ENCODE results near the gene ATP5MK.

The ATP5MK gene

GRCh38 chr10:103415581-103415980, 19.3 kb upstream of the ATP5MK start:
- H3K36me3 ChIP-seq (ENCODE audit: control insufficient read depth in 5 of 5, insufficient read depth in 5 of 5, low read length in 5 of 5), result peaks cover 23 to 91% (median 85%) of the 10 kb centered on the region in 5 donors
- no peaks in the 10 kb centered on the region for H3K27me3 ChIP-seq (ENCODE audit: control insufficient read depth in 5 of 5, insufficient read depth in 4 of 5, low read length in 5 of 5)
- no peak overlapping the region for H3K4me3 ChIP-seq (ENCODE audit: low read depth in 1 of 5, low read length in 5 of 5)
- no peak overlapping the region for H3K9ac ChIP-seq (ENCODE audit: low read length in 5 of 5)
- H3K4me1 ChIP-seq (ENCODE audit: control insufficient read depth in 5 of 5, insufficient read depth in 5 of 5, low read length in 5 of 5), result no peaks in the 10 kb centered on the region
- H3K27ac ChIP-seq (ENCODE audit: low read depth, low read length), result no peak overlapping the region
- no peaks in the 10 kb centered on the region for H3K9me3 ChIP-seq (ENCODE audit: control insufficient read depth in 5 of 5, low read length in 5 of 5)

DNA sequence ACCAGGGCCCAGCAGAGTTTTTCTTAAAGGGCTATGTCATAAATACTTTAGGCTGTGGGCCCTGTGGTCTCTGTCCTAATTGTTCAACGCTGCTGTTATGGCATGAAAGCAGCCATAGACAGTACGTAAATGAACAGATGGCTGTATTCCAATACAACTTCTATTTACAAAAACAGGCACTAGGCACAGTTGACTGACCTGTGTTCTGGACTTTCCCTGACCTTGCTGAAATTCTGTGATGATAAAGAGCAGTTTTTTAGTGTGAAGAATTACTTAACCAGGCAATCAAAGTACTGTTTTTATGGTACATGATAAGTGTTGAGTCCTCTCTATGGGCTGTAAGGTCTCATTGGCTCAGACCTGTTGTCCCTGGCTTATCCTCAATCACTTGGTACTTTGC, 17.3 kb upstream of the ATP5MK start:
- Histone ChIP-seq H3K9ac (ENCODE audit: low read length in 5 of 5) (no peak overlapping the region), H3K4me1 (ENCODE audit: control insufficient read depth in 5 of 5, insufficient read depth in 5 of 5, low read length in 5 of 5) (no peaks in the 10 kb centered on the region), H3K9me3 (ENCODE audit: control insufficient read depth in 5 of 5, low read length in 5 of 5) (no peaks in the 10 kb centered on the region), H3K36me3 (ENCODE audit: control insufficient read depth in 5 of 5, insufficient read depth in 5 of 5, low read length in 5 of 5) (peaks cover 29 to 87% (median 77%) of the 10 kb centered on the region in 5 donors), H3K4me3 (ENCODE audit: low read depth in 1 of 5, low read length in 5 of 5) (no peak overlapping the region), H3K27me3 (ENCODE audit: control insufficient read depth in 5 of 5, insufficient read depth in 4 of 5, low read length in 5 of 5) (no peaks in the 10 kb centered on the region), H3K27ac (ENCODE audit: low read depth, low read length) (no peak overlapping the region)

- peak overlapping the region; percentile 92 for H3K27ac ChIP-seq (ENCODE audit: low read depth, low read length)
These were observed 1.0 kb upstream of the ATP5MK start for GRCh38 chr10:103397191-103397825.

GRCh38 chr10:103396789-103397087, 463 bp upstream of the ATP5MK start:
- Histone ChIP-seq H3K36me3 (ENCODE audit: control insufficient read depth in 5 of 5, insufficient read depth in 5 of 5, low read length in 5 of 5) (peaks cover 9 to 42% (median 24%) of the 10 kb centered on the region in 5 donors), H3K27me3 (ENCODE audit: control insufficient read depth in 5 of 5, insufficient read depth in 4 of 5, low read length in 5 of 5) (no peaks in the 10 kb centered on the region), H3K27ac (ENCODE audit: low read depth, low read length) (peak overlapping the region; percentile 92), H3K4me1 (ENCODE audit: control insufficient read depth in 5 of 5, insufficient read depth in 5 of 5, low read length in 5 of 5) (peaks cover 5 to 36% (median 34%) of the 10 kb centered on the region in 5 donors), H3K4me3 (ENCODE audit: low read depth in 1 of 5, low read length in 5 of 5) (peak overlapping the region; percentile 86 to 99 (median 94)), H3K9me3 (ENCODE audit: control insufficient read depth in 5 of 5, low read length in 5 of 5) (no peaks in the 10 kb centered on the region), H3K9ac (ENCODE audit: low read length in 5 of 5) (peak overlapping the region; percentile 87 to 97 (median 90))

More at GRCh38 chr10:103397191-103397825, 1.0 kb upstream of the ATP5MK start:
- Histone ChIP-seq H3K4me1 (ENCODE audit: control insufficient read depth in 5 of 5, insufficient read depth in 5 of 5, low read length in 5 of 5) (peaks cover 5 to 36% (median 34%) of the 10 kb centered on the region in 5 donors), H3K36me3 (ENCODE audit: control insufficient read depth in 5 of 5, insufficient read depth in 5 of 5, low read length in 5 of 5) (peaks cover 9 to 42% (median 28%) of the 10 kb centered on the region in 5 donors), H3K4me3 (ENCODE audit: low read depth in 1 of 5, low read length in 5 of 5) (peak overlapping the region; percentile 86 to 99 (median 94)), H3K27me3 (ENCODE audit: control insufficient read depth in 5 of 5, insufficient read depth in 4 of 5, low read length in 5 of 5) (no peaks in the 10 kb centered on the region), H3K9ac (ENCODE audit: low read length in 5 of 5) (peak overlapping the region; percentile 87 to 97 (median 90)), H3K9me3 (ENCODE audit: control insufficient read depth in 5 of 5, low read length in 5 of 5) (no peaks in the 10 kb centered on the region)

GRCh38 chr10:103395754-103396066, 565 bp downstream of the ATP5MK start:
- peak overlapping the region; percentile 92 for H3K27ac ChIP-seq (ENCODE audit: low read depth, low read length)
- H3K4me3 ChIP-seq (ENCODE audit: low read depth in 1 of 5, low read length in 5 of 5), result peak overlapping the region; percentile 86 to 99 (median 96)
- peaks cover 5 to 36% (median 34%) of the 10 kb centered on the region in 5 donors for H3K4me1 ChIP-seq (ENCODE audit: control insufficient read depth in 5 of 5, insufficient read depth in 5 of 5, low read length in 5 of 5)
- H3K36me3 ChIP-seq (ENCODE audit: control insufficient read depth in 5 of 5, insufficient read depth in 5 of 5, low read length in 5 of 5), result peaks cover 15 to 45% (median 27%) of the 10 kb centered on the region in 5 donors
- peak overlapping the region; percentile 88 to 97 (median 94) for H3K9ac ChIP-seq (ENCODE audit: low read length in 5 of 5)
- H3K27me3 ChIP-seq (ENCODE audit: control insufficient read depth in 5 of 5, insufficient read depth in 4 of 5, low read length in 5 of 5), result no peaks in the 10 kb centered on the region
- H3K9me3 ChIP-seq (ENCODE audit: control insufficient read depth in 5 of 5, low read length in 5 of 5), result no peaks in the 10 kb centered on the region

DNA sequence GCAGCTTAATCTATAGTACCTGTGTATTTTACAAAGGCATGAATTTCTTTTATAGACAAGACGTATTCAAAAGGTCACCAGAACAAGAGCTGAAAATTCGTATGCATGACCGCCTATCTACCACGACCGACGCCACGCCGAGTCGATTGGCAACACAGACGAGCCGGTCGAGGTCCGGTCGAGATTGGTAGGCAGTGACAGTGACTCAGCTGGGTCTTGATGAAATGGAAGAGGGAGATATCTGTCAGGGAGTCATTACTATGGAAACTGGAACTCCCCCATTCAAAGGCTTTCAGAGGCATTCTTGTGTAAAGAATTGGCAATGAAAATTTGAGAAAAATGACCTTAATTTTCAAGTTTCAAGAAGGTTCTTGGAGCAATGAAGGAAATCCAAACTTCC, 2.1 kb downstream of the ATP5MK start:
- H3K36me3 ChIP-seq (ENCODE audit: control insufficient read depth in 5 of 5, insufficient read depth in 5 of 5, low read length in 5 of 5), result peaks cover 12 to 44% (median 24%) of the 10 kb centered on the region in 5 donors
- H3K4me1 ChIP-seq (ENCODE audit: control insufficient read depth in 5 of 5, insufficient read depth in 5 of 5, low read length in 5 of 5), result peaks cover 5 to 36% (median 34%) of the 10 kb centered on the region in 5 donors
- no peak overlapping the region for H3K27ac ChIP-seq (ENCODE audit: low read depth, low read length)
- H3K9ac ChIP-seq (ENCODE audit: low read length in 5 of 5), result no peak overlapping the region
- no peaks in the 10 kb centered on the region for H3K9me3 ChIP-seq (ENCODE audit: control insufficient read depth in 5 of 5, low read length in 5 of 5)
- no peaks in the 10 kb centered on the region for H3K27me3 ChIP-seq (ENCODE audit: control insufficient read depth in 5 of 5, insufficient read depth in 4 of 5, low read length in 5 of 5)
- H3K4me3 ChIP-seq (ENCODE audit: low read depth in 1 of 5, low read length in 5 of 5), result no peak overlapping the region

GRCh38 chr10:103382769-103383168, 13.5 kb downstream of the ATP5MK start:
- no peaks in the 10 kb centered on the region for H3K9me3 ChIP-seq (ENCODE audit: control insufficient read depth in 5 of 5, low read length in 5 of 5)
- no peak overlapping the region for H3K27ac ChIP-seq (ENCODE audit: low read depth, low read length)
- H3K27me3 ChIP-seq (ENCODE audit: control insufficient read depth in 5 of 5, insufficient read depth in 4 of 5, low read length in 5 of 5), result no peaks in the 10 kb centered on the region
- peaks cover 24 to 56% (median 28%) of the 10 kb centered on the region in 5 donors for H3K36me3 ChIP-seq (ENCODE audit: control insufficient read depth in 5 of 5, insufficient read depth in 5 of 5, low read length in 5 of 5)
- no peaks in the 10 kb centered on the region for H3K4me1 ChIP-seq (ENCODE audit: control insufficient read depth in 5 of 5, insufficient read depth in 5 of 5, low read length in 5 of 5)
- H3K4me3 ChIP-seq (ENCODE audit: low read depth in 1 of 5, low read length in 5 of 5), result no peak overlapping the region
- no peak overlapping the region for H3K9ac ChIP-seq (ENCODE audit: low read length in 5 of 5)

GRCh38 chr10:103374263-103374662, 22.0 kb downstream of the ATP5MK start:
- no peak overlapping the region for H3K9ac ChIP-seq (ENCODE audit: low read length in 5 of 5)
- peaks cover 14 to 41% (median 28%) of the 10 kb centered on the region in 5 donors for H3K36me3 ChIP-seq (ENCODE audit: control insufficient read depth in 5 of 5, insufficient read depth in 5 of 5, low read length in 5 of 5)
- peaks cover 0 to 3% (median under 1%) of the 10 kb centered on the region in 5 donors for H3K4me1 ChIP-seq (ENCODE audit: control insufficient read depth in 5 of 5, insufficient read depth in 5 of 5, low read length in 5 of 5)
- no peaks in the 10 kb centered on the region for H3K9me3 ChIP-seq (ENCODE audit: control insufficient read depth in 5 of 5, low read length in 5 of 5)
- H3K27ac ChIP-seq (ENCODE audit: low read depth, low read length), result no peak overlapping the region
- H3K4me3 ChIP-seq (ENCODE audit: low read depth in 1 of 5, low read length in 5 of 5), result no peak overlapping the region
- no peaks in the 10 kb centered on the region for H3K27me3 ChIP-seq (ENCODE audit: control insufficient read depth in 5 of 5, insufficient read depth in 4 of 5, low read length in 5 of 5)

DNA sequence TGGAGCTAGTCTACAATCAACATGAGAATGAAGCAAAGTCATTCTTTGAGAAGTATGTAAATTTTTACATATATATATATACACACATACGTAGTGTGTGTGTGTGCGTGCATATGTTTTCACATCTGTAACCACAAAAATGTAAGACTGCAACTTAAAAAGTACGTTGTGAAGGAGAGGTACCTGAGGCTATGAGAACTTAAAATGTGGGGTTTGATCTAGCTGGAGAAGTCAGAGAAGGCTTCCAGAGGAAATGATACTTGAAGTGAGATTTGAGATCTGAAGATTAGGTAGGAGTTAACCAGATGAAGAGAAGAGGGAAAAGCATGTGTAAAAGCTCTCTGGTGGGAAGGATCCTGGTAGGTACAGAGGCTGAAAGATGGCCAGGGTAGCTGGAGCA, 22.7 kb downstream of the ATP5MK start:
- Histone ChIP-seq H3K27ac (ENCODE audit: low read depth, low read length) (no peak overlapping the region), H3K4me3 (ENCODE audit: low read depth in 1 of 5, low read length in 5 of 5) (no peak overlapping the region), H3K36me3 (ENCODE audit: control insufficient read depth in 5 of 5, insufficient read depth in 5 of 5, low read length in 5 of 5) (peaks cover 14 to 37% (median 28%) of the 10 kb centered on the region in 5 donors), H3K27me3 (ENCODE audit: control insufficient read depth in 5 of 5, insufficient read depth in 4 of 5, low read length in 5 of 5) (no peaks in the 10 kb centered on the region), H3K4me1 (ENCODE audit: control insufficient read depth in 5 of 5, insufficient read depth in 5 of 5, low read length in 5 of 5) (peaks cover 0 to 10% (median 8%) of the 10 kb centered on the region in 5 donors), H3K9me3 (ENCODE audit: control insufficient read depth in 5 of 5, low read length in 5 of 5) (no peaks in the 10 kb centered on the region), H3K9ac (ENCODE audit: low read length in 5 of 5) (no peak overlapping the region)

- H3K9ac ChIP-seq (ENCODE audit: low read length in 5 of 5), result peak within 1 kb of the TSS in 4 of 5 donors; percentile 71 to 83 (median 76)
- no peaks in the 10 kb centered on the region for H3K27me3 ChIP-seq (ENCODE audit: control insufficient read depth in 5 of 5, insufficient read depth in 4 of 5, low read length in 5 of 5)
These were observed 28.3 kb downstream of the ATP5MK start, which contains the start of gene TAF5 for GRCh38 chr10:103367782-103368518. Gene TAF5 (plus strand): TSS chr10:103367976. CDS start chr10:103367990, 14 bp downstream.

More at GRCh38 chr10:103367782-103368518, 28.3 kb downstream of the ATP5MK start, which contains the start of gene TAF5:
- H3K27ac ChIP-seq (ENCODE audit: low read depth, low read length), result peak within 1 kb of the TSS; percentile 80
- peaks cover 0 to 17% (median 11%) of the 10 kb centered on the region in 5 donors for H3K4me1 ChIP-seq (ENCODE audit: control insufficient read depth in 5 of 5, insufficient read depth in 5 of 5, low read length in 5 of 5)
- no peaks in the 10 kb centered on the region for H3K36me3 ChIP-seq (ENCODE audit: control insufficient read depth in 5 of 5, insufficient read depth in 5 of 5, low read length in 5 of 5)
- H3K4me3 ChIP-seq (ENCODE audit: low read depth in 1 of 5, low read length in 5 of 5), result peak within 1 kb of the TSS; percentile 83 to 97 (median 88)
- no peaks in the 10 kb centered on the region for H3K9me3 ChIP-seq (ENCODE audit: control insufficient read depth in 5 of 5, low read length in 5 of 5)

Data from subcutaneous abdominal adipose tissue (tissue), 5 donors.